Activated CD4-positive, alpha-beta T cell treated with anti-CD3 and anti-CD28 coated beads for 48 hours (primary cell): ENCODE results near the gene FCN3.

Source experiments
- DNase-seq: peaks from one replicate; pipeline ENCODE4 v3.0.0-alpha.2; 2020

The FCN3 gene

GRCh38 chr1:27379564-27380122 is 5.0 kb upstream of the FCN3 start:
- DNase-seq: no peak

- DNase-seq: no peak
Observed at GRCh38 chr1:27377760-27378495, 3.3 kb upstream of the FCN3 start.

GRCh38 chr1:27372808-27373690 is 1.6 kb downstream of the FCN3 start:
- DNase-seq: no peak

GRCh38 chr1:27372022-27372807 is 2.4 kb downstream of the FCN3 start:
- DNase-seq: no peak

GRCh38 chr1:27368869-27369582 is 5.6 kb downstream of the FCN3 start:
- DNase-seq: no peak

GRCh38 chr1:27367160-27367650 is 7.4 kb downstream of the FCN3 start:
- DNase-seq: no peak

- DNase-seq: peak; percentile 76
Observed at GRCh38 chr1:27366411-27367159, 8.0 kb downstream of the FCN3 start, which contains the start of gene MAP3K6. MAP3K6 (minus strand) TSS chr1:27366961; CDS start chr1:27366597, 364 bp downstream.

- peak; percentile 91 for DNase-seq
Observed at GRCh38 chr1:27366113-27366410, 8.6 kb downstream of the FCN3 start.

- DNase-seq: peak; percentile 85
Observed at GRCh38 chr1:27365372-27366112, 9.1 kb downstream of the FCN3 start.

GRCh38 chr1:27364696-27365371 is 9.8 kb downstream of the FCN3 start:
- no peak for DNase-seq

GRCh38 chr1:27363766-27364695 is 10.6 kb downstream of the FCN3 start:
- no peak for DNase-seq

GRCh38 chr1:27361553-27361952 is 13.1 kb downstream of the FCN3 start:
- DNase-seq: no peak

GRCh38 chr1:27361044-27361402 is 13.6 kb downstream of the FCN3 start:
- DNase-seq: no peak

- peak; percentile 42 for DNase-seq
Observed at GRCh38 chr1:27360159-27361043, 14.2 kb downstream of the FCN3 start.

GRCh38 chr1:27359822-27360158 is 14.8 kb downstream of the FCN3 start:
- DNase-seq: no peak

GRCh38 chr1:27358928-27359313 is 15.7 kb downstream of the FCN3 start:
- no peak for DNase-seq

- no peak for DNase-seq
Observed at GRCh38 chr1:27358038-27358927, 16.3 kb downstream of the FCN3 start.
